Medulla oblongata (tissue), 1 donor: Measurements from ENCODE around the gene GPR15LG.

Experiments
- DNase-seq: peaks from one replicate; pipeline ENCODE4 v3.0.0-alpha.2; 2015; ENCODE audit errors: extremely low spot score

The GPR15LG gene

GRCh38 chr10:84214046-84214572 lies 40.5 kb downstream of the GPR15LG start:
- DNase-seq: no peak

- peak; percentile 50 for DNase-seq
These were observed 41.1 kb downstream of the GPR15LG start for GRCh38 chr10:84214612-84215235.

- DNase-seq: no peak
These were observed 43.2 kb downstream of the GPR15LG start for GRCh38 chr10:84216834-84217233.

DNA sequence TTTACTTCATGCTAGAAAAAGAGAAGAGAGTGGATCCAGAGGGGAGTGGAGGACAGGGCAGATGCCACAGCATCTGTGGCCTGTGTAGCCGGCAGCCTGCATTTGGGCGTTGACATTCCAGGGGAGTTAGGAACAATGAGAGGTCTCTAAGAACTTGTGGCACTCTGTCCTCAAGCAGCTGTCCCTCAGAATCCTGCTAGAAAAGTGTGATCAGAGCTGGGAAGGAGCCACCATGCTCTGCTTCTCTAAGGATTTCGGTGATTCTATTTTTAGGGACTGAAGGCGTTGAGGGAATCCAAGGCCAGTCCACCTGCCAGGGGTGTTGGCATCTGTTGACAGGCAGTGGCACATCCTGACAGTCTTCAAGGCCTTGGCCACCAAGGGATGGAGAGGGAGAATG lies 44.1 kb downstream of the GPR15LG start:
- no peak for DNase-seq

DNA sequence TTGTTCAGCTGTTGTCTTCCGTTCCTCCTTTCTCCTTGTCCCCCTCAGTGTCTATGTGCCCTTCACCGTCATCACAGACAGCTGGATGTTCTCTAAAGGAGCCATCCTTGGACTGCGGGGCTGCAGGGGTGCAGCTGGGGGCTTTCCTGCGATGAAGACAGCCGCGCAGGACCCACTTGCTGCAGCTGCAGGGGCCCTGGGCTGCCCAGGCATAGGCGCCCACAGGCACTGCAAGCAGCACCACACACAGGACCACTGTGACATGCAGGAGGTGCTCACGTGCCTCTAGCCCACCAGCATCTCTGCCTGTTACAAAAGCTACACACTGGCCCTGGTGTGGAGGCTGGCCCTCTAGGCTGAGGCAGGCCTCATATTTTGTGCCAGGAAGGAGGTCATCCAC lies 48.3 kb downstream of the GPR15LG start:
- no peak for DNase-seq

- DNase-seq: no peak
These were observed 50.9 kb downstream of the GPR15LG start for GRCh38 chr10:84224411-84225028.

- DNase-seq: no peak
These were observed 52.0 kb downstream of the GPR15LG start, which contains the start of gene LRIT2 for GRCh38 chr10:84225427-84226173. Gene LRIT2, minus strand, starts transcription at chr10:84225544. Its CDS starts 24 bp downstream, at chr10:84225520.

DNA sequence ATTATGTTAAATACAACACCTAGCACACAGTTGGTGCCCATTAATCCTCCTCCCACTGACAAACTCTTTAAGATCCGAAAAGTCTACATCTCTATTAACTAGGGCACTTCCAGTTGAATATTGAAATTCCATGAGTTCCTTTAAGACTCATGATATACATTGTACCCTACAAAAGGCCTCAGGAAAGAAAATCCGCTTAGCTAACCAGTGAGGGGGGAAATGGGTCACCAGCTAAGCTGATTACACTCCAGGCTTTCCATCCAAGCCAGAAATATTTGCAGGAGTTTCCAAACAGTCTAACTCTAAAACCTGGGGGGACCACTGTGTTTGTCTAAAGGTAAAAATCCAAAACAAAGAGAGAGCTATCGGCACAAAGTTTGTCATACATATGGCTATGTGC lies 53.0 kb downstream of the GPR15LG start:
- DNase-seq: no peak

DNA sequence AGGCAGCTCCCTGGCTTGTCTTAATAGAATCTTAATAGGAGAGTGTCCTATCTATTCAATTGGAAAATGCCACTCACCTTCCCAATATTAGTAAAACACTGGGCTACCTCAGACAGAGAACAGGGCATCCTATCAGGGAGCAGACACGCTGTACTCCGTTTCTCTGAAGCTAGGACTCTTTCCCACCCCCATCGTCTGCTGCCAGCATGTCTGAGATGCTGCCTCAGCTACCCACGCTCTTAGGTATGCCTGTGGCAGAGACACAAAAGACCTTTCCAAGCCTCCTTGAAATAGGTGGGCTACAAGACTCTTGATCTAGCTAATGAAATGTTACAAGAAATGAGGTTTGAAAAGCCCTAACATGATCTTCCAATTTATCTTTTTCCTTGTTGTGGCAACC lies 54.2 kb downstream of the GPR15LG start:
- no peak for DNase-seq

DNA sequence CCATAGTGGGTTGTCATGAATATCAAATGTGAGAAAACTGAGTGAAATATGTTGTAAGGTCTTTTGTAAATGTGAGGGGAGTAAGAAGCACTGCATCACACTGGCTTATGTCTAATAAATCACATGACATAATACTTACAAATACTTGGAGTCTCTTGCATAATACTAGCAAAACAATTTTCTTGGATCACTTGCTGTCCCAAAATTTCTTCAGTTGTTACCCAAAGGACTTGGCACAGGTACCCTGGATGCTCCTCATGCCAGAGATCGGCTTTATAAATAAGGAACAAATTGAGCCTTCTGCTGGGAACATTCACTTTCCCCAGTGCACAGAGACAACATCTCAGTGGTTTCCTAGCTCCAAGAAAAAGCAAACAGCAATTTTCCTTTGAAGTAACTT lies 56.8 kb downstream of the GPR15LG start:
- DNase-seq: no peak

DNA sequence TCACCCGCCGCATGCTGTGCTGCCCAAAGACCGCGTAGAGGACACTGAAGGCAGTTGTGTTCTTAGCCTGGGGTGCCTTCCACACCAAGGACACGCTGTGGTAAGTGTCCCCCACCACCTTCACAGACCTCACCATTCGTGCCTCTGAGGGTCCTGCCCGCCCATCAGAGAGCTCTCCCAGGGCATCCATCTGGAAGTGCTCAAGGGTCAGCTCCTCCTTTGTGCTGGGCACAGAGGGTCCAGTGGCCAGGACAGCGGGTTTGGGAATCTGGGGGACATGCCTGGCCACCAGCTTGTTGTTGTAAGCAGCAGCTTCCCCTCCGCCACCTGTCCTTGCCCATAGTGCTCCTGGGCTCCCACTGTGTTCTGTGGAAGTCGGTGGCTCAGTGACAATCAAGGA lies 58.8 kb downstream of the GPR15LG start:
- DNase-seq: no peak

GRCh38 chr10:84233940-84234339 lies 60.3 kb downstream of the GPR15LG start:
- no peak for DNase-seq

- DNase-seq: no peak
These were observed 60.9 kb downstream of the GPR15LG start for GRCh38 chr10:84234479-84234878.
